K562 (cell line): ENCODE results near the gene SMG6.

Experiments used
- GABPB1 ChIP-seq: sonication (generic); formaldehyde crosslinking; IDR thresholded peaks from 2 replicates; pipeline ENCODE4 v1.8.0; 2022; ENCODE audit warnings: mild to moderate bottlenecking, missing genetic modification reagents
- MYBL2 ChIP-seq, 2 experiments: fragments of 450-650 bp in 1 of 2; sonication (generic) in 1 of 2; formaldehyde crosslinking in 1 of 2; IDR thresholded peaks; 2 replicates each; pipeline versions ENCODE4 v1.6.1 to v1.8.1; 2017 to 2022; ENCODE audit warnings: borderline replicate concordance in 1 of 2, inconsistent platforms in 1 of 2, low read depth in 1 of 2, mild to moderate bottlenecking in 1 of 2, missing genetic modification reagents in 1 of 2, moderate library complexity in 1 of 2
- POLR2AphosphoS5 ChIP-seq: IDR thresholded peaks from 2 replicates; pipeline ENCODE4 v1.6.1; 2011; ENCODE audit warnings: mild to moderate bottlenecking, low read depth, low read length, moderate library complexity; ENCODE audit not compliant: control insufficient read depth, insufficient read depth
- SMARCA5 ChIP-seq: fragments of 450-650 bp; IDR thresholded peaks from 2 replicates; pipeline ENCODE4 v1.6.1; 2016
- U2AF2 ChIP-seq: fragments of 200-400 bp; formaldehyde crosslinking; optimal IDR thresholded peaks from 2 replicates; pipeline ENCODE3; 2017; ENCODE audit warnings: low read depth, mild to moderate bottlenecking, low read length
- ZNF584 ChIP-seq: fragments of 200-800 bp; sonication (Bioruptor generic); IDR thresholded peaks from 2 replicates; pipeline ENCODE4 v1.6.1; 2016; ENCODE audit warnings: low read depth, mild to moderate bottlenecking, missing genetic modification characterization, missing compliant biosample characterization
- TF ChIP-seq, protein P1 (sequence below), 3 experiments: IDR thresholded peaks in 2 of 3; conservative IDR thresholded peaks in 1 of 3; 2 replicates each; pipeline ENCODE4 v1.5.1; 2011 to 2012; ENCODE audit warnings: low read length in 3 of 3, mild to moderate bottlenecking in 3 of 3, control low read depth in 2 of 3, improper control_type of control experiment in 1 of 3, inconsistent platforms in 1 of 3, low read depth in 1 of 3, mixed read lengths in 1 of 3, moderate library complexity in 1 of 3; ENCODE audit not compliant: insufficient read depth in 2 of 3
- TF ChIP-seq, protein P2 (sequence below): fragments of 450-650 bp; conservative IDR thresholded peaks from 2 replicates; pipeline ENCODE4 v1.6.1; 2016; ENCODE audit warnings: missing genetic modification characterization, low read depth, mild to moderate bottlenecking, control low read depth, missing compliant biosample characterization

DNA sequence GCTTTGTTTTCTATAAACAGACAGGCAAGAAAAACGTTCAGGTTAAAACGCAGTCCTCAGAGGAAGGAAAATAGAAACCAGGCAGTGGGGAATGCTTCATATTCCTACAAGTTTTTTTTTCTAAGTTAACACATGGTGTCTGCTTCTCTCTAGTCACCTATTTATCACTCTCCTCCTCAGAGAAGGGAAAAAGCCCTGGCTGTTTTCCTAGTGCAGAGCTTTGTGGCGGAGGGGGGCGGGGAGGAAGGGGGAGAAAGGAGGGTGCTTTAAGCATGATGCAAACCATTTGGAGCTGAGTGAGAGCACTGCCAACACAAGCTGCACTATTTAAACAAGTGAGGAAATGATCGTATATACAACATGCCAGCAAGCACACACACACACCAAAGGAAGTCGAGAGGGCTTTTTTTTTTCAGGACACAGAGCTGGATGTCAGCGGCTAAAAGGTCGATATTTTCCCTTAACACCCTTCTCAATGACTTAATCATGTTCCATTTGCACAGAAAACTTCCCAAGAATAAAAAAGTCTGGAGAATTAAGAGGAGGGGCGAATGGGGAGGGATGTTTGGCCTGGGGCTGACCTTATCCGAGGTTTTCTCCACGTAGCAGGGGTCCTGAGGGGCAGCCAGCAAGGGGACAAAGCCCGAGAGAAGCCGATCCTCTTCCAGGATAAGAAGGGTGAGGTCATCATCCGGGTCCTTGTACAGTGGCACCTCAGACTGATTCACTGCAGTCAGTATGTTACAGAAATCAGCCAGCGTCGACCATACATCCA lies 131.3 kb downstream of the SMG6 start:
- TF ChIP-seq GABPB1 (CRISPR knock-in tag) (no peak), SMARCA5 (no peak), U2AF2 (no peak), MYBL2 (IDR thresholded peaks at IDR 0.05; ENCODE audit: low read depth) (no peak), MYBL2 (CRISPR knock-in tag; IDR thresholded peaks at IDR 0.05; ENCODE audit: borderline replicate concordance) (no peak), POLR2AphosphoS5 (no peak), ZNF584 (no peak)
- TF ChIP-seq, protein P1, sequence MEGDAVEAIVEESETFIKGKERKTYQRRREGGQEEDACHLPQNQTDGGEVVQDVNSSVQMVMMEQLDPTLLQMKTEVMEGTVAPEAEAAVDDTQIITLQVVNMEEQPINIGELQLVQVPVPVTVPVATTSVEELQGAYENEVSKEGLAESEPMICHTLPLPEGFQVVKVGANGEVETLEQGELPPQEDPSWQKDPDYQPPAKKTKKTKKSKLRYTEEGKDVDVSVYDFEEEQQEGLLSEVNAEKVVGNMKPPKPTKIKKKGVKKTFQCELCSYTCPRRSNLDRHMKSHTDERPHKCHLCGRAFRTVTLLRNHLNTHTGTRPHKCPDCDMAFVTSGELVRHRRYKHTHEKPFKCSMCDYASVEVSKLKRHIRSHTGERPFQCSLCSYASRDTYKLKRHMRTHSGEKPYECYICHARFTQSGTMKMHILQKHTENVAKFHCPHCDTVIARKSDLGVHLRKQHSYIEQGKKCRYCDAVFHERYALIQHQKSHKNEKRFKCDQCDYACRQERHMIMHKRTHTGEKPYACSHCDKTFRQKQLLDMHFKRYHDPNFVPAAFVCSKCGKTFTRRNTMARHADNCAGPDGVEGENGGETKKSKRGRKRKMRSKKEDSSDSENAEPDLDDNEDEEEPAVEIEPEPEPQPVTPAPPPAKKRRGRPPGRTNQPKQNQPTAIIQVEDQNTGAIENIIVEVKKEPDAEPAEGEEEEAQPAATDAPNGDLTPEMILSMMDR (IDR thresholded peaks at IDR 0.05 in 2 of 3, conservative IDR thresholded peaks at IDR 0.05 in 1 of 3; ENCODE audit: insufficient read depth in 2 of 3, low read depth in 1 of 3, low read length in 3 of 3): no peak
- TF ChIP-seq, protein P2, sequence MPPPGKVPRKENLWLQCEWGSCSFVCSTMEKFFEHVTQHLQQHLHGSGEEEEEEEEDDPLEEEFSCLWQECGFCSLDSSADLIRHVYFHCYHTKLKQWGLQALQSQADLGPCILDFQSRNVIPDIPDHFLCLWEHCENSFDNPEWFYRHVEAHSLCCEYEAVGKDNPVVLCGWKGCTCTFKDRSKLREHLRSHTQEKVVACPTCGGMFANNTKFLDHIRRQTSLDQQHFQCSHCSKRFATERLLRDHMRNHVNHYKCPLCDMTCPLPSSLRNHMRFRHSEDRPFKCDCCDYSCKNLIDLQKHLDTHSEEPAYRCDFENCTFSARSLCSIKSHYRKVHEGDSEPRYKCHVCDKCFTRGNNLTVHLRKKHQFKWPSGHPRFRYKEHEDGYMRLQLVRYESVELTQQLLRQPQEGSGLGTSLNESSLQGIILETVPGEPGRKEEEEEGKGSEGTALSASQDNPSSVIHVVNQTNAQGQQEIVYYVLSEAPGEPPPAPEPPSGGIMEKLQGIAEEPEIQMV (tag): no peak
